Measurements from ENCODE around the gene GP1BB. TPM values are rescaled to one million over a fixed set of nuclear protein-coding genes. Genes with fewer than 3 reads are reported as not detected.

The GP1BB gene
- total and polyA plus RNA-seq, 5 donors = 9.0 to 29.5 TPM; not detected in 3

GRCh38 chr22:19766240-19766510 is 42.8 kb downstream of the GP1BB start:
- DNase-seq (peak in 2 of 3 donors; percentile 37 to 41), ATAC-seq (no peak)
- H3K9me3 ChIP-seq (ENCODE audit: control insufficient read depth, low read length) = no peaks in the 10 kb centered on the region
- peak overlapping the region; percentile 36 for H3K4me3 ChIP-seq (ENCODE audit: low read length)
- no peaks in the 10 kb centered on the region for H3K4me1 ChIP-seq (ENCODE audit: control insufficient read depth, insufficient read depth, low read length)
- WGBS = 1% methylated on average over 36 of the region's 36 CpGs
- H3K27ac ChIP-seq (ENCODE audit: low read length) = no peak overlapping the region
- no peaks in the 10 kb centered on the region for H3K27me3 ChIP-seq (ENCODE audit: control insufficient read depth, insufficient read depth)
- intact Hi-C loops (cut with DNase I) = no loop called here

GRCh38 chr22:19766511-19767426 is 43.4 kb downstream of the GP1BB start:
- peak; percentile 51 to 85 (median 83) for DNase-seq
- H3K27ac ChIP-seq (ENCODE audit: low read length) = no peak overlapping the region
- WGBS = 2% methylated on average over 103 of the region's 103 CpGs
- ATAC-seq = peak; percentile 48 to 50
- H3K4me1 ChIP-seq (ENCODE audit: control insufficient read depth, insufficient read depth, low read length) = no peaks in the 10 kb centered on the region
- no peaks in the 10 kb centered on the region for H3K9me3 ChIP-seq (ENCODE audit: control insufficient read depth, low read length)
- H3K27me3 ChIP-seq (ENCODE audit: control insufficient read depth, insufficient read depth) = no peaks in the 10 kb centered on the region
- intact Hi-C loops (cut with DNase I) = no loop called here
- H3K4me3 ChIP-seq (ENCODE audit: low read length) = peak overlapping the region; percentile 36

GRCh38 chr22:19767427-19768341 is 44.3 kb downstream of the GP1BB start:
- no peaks in the 10 kb centered on the region for H3K4me1 ChIP-seq (ENCODE audit: control insufficient read depth, insufficient read depth, low read length)
- no peak overlapping the region for H3K27ac ChIP-seq (ENCODE audit: low read length)
- H3K9me3 ChIP-seq (ENCODE audit: control insufficient read depth, low read length) = no peaks in the 10 kb centered on the region
- intact Hi-C loops (cut with DNase I) = no loop called here
- H3K27me3 ChIP-seq (ENCODE audit: control insufficient read depth, insufficient read depth) = no peaks in the 10 kb centered on the region
- 22% methylated on average over 35 of the region's 35 CpGs for WGBS
- ATAC-seq (peak; percentile 36 to 41), DNase-seq (peak; percentile 38 to 77 (median 77))
- no peak overlapping the region for H3K4me3 ChIP-seq (ENCODE audit: low read length)

- Histone ChIP-seq H3K4me1 (ENCODE audit: control insufficient read depth, insufficient read depth, low read length) (no peaks in the 10 kb centered on the region), H3K9me3 (ENCODE audit: control insufficient read depth, low read length) (no peaks in the 10 kb centered on the region), H3K4me3 (ENCODE audit: low read length) (no peak overlapping the region), H3K27me3 (ENCODE audit: control insufficient read depth, insufficient read depth) (no peaks in the 10 kb centered on the region), H3K27ac (ENCODE audit: low read length) (no peak overlapping the region)
- intact Hi-C loops (cut with DNase I) = no loop called here
- peak in 2 of 3 donors; percentile 16 to 26 for DNase-seq
- no peak for ATAC-seq
- WGBS = 95% methylated on average over 12 of the region's 12 CpGs
Observed at GRCh38 chr22:19769393-19769715, 46.0 kb downstream of the GP1BB start.

- WGBS = 85% methylated on average over 25 of the region's 25 CpGs
- intact Hi-C loops (cut with DNase I) = no loop called here
- H3K4me3 ChIP-seq (ENCODE audit: low read length) = no peak overlapping the region
- no peak overlapping the region for H3K27ac ChIP-seq (ENCODE audit: low read length)
- H3K9me3 ChIP-seq (ENCODE audit: control insufficient read depth, low read length) = no peaks in the 10 kb centered on the region
- ATAC-seq = no peak
- no peaks in the 10 kb centered on the region for H3K4me1 ChIP-seq (ENCODE audit: control insufficient read depth, insufficient read depth, low read length)
- peak in 2 of 3 donors; percentile 7 to 21 for DNase-seq
- no peaks in the 10 kb centered on the region for H3K27me3 ChIP-seq (ENCODE audit: control insufficient read depth, insufficient read depth)
Observed at GRCh38 chr22:19770349-19771220, 47.2 kb downstream of the GP1BB start.

- no peaks in the 10 kb centered on the region for H3K27me3 ChIP-seq (ENCODE audit: control insufficient read depth, insufficient read depth)
- 42% methylated on average over 4 of the region's 4 CpGs for WGBS
- no peak overlapping the region for H3K4me3 ChIP-seq (ENCODE audit: low read length)
- H3K27ac ChIP-seq (ENCODE audit: low read length) = no peak overlapping the region
- H3K4me1 ChIP-seq (ENCODE audit: control insufficient read depth, insufficient read depth, low read length) = no peaks in the 10 kb centered on the region
- DNase-seq (peak in 1 of 3 donors; percentile 6), ATAC-seq (no peak)
- intact Hi-C loops (cut with DNase I) = no loop called here
- no peaks in the 10 kb centered on the region for H3K9me3 ChIP-seq (ENCODE audit: control insufficient read depth, low read length)
Observed at GRCh38 chr22:19772422-19772672, 49.0 kb downstream of the GP1BB start.

GRCh38 chr22:19772673-19773469 is 49.5 kb downstream of the GP1BB start:
- no peaks in the 10 kb centered on the region for H3K27me3 ChIP-seq (ENCODE audit: control insufficient read depth, insufficient read depth)
- H3K4me1 ChIP-seq (ENCODE audit: control insufficient read depth, insufficient read depth, low read length) = no peaks in the 10 kb centered on the region
- no peak overlapping the region for H3K4me3 ChIP-seq (ENCODE audit: low read length)
- no peak overlapping the region for H3K27ac ChIP-seq (ENCODE audit: low read length)
- intact Hi-C loops (cut with DNase I) = no loop called here
- WGBS = 43% methylated on average over 25 of the region's 25 CpGs
- peak; percentile 21 to 50 for ATAC-seq
- DNase-seq = peak in 2 of 3 donors; percentile 20 to 72
- no peaks in the 10 kb centered on the region for H3K9me3 ChIP-seq (ENCODE audit: control insufficient read depth, low read length)

- Histone ChIP-seq H3K9me3 (ENCODE audit: control insufficient read depth, low read length) (no peaks in the 10 kb centered on the region), H3K27me3 (ENCODE audit: control insufficient read depth, insufficient read depth) (no peaks in the 10 kb centered on the region), H3K27ac (ENCODE audit: low read length) (no peak overlapping the region), H3K4me1 (ENCODE audit: control insufficient read depth, insufficient read depth, low read length) (no peaks in the 10 kb centered on the region), H3K4me3 (ENCODE audit: low read length) (no peak overlapping the region)
- peak in 2 of 3 donors; percentile 7 to 17 for DNase-seq
- no peak for ATAC-seq
- intact Hi-C loops (cut with DNase I) = no loop called here
- 77% methylated on average over 9 of the region's 9 CpGs for WGBS
Observed at GRCh38 chr22:19773470-19774040, 50.2 kb downstream of the GP1BB start.
